Keratinocyte (primary cell): ENCODE measurements around the gene NOS1AP. TPM values are rescaled to one million over a fixed set of nuclear protein-coding genes. Genes with fewer than 3 reads are reported as not detected.

ENCODE experiments used
- DNase-seq: peaks from one replicate; pipeline ENCODE4 v3.0.0-alpha.2; 2011; ENCODE audit warnings: low read depth, missing footprints, low spot score
- FAIRE-seq: peaks from 2 replicates; lab custom pipeline; 2011; peaks lifted over from hg19 to GRCh38; lab: Jason Lieb, UNC
- H2AFZ ChIP-seq: 2 replicates; pipeline ENCODE4 v1.6.0; 2012; ENCODE audit warnings: low read length, control low read depth, inconsistent platforms; ENCODE audit not compliant: control insufficient read depth
- H3K27ac ChIP-seq: 2 replicates; pipeline ENCODE4 v1.5.1; 2011; ENCODE audit warnings: low read length; ENCODE audit not compliant: control insufficient read depth, insufficient read depth
- H3K27me3 ChIP-seq: 3 replicates; pipeline ENCODE4 v1.6.0; 2011; ENCODE audit warnings: low read length; ENCODE audit not compliant: control insufficient read depth, insufficient read depth; ENCODE audit errors: extremely low read depth
- H3K36me3 ChIP-seq, 2 experiments: 2 replicates in 1 of 2; 3 replicates in 1 of 2; pipeline ENCODE4 v1.5.1; 2011; ENCODE audit warnings: low read length in 2 of 2, mild to moderate bottlenecking in 1 of 2; ENCODE audit not compliant: control insufficient read depth in 2 of 2, insufficient read depth in 2 of 2; ENCODE audit errors: extremely low read depth in 1 of 2
- H3K4me1 ChIP-seq: 3 replicates; pipeline ENCODE4 v1.5.1; 2011; ENCODE audit warnings: low read length; ENCODE audit not compliant: control insufficient read depth, insufficient read depth; ENCODE audit errors: extremely low read depth
- H3K4me2 ChIP-seq: 3 replicates; pipeline ENCODE4 v1.6.0; 2011; ENCODE audit warnings: low read depth, low read length; ENCODE audit not compliant: control insufficient read depth, insufficient read depth; ENCODE audit errors: extremely low read depth
- H3K4me3 ChIP-seq, 3 experiments: fragments of 200-600 bp in 1 of 3; sonication (generic) in 1 of 3; 2 replicates in 2 of 3; 3 replicates in 1 of 3; pipeline ENCODE4 v1.5.1; 2011 to 2016; ENCODE audit warnings: low read length in 3 of 3, mild to moderate bottlenecking in 3 of 3, control low read depth in 2 of 3, inconsistent platforms in 1 of 3, low read depth in 1 of 3, mixed read lengths in 1 of 3, mixed run types in 1 of 3, moderate library complexity in 1 of 3; ENCODE audit not compliant: control insufficient read depth in 2 of 3, insufficient read depth in 2 of 3; ENCODE audit errors: extremely low read depth in 1 of 3
- H3K79me2 ChIP-seq: 2 replicates; pipeline ENCODE4 v1.6.0; 2012; ENCODE audit warnings: low read length; ENCODE audit not compliant: control insufficient read depth, insufficient read depth
- H3K9ac ChIP-seq: 3 replicates; pipeline ENCODE4 v1.6.0; 2011; ENCODE audit warnings: low read length; ENCODE audit not compliant: control insufficient read depth, insufficient read depth; ENCODE audit errors: extremely low read depth
- H3K9me1 ChIP-seq: 3 replicates; pipeline ENCODE4 v1.6.0; 2011; ENCODE audit warnings: low read length; ENCODE audit not compliant: control insufficient read depth, insufficient read depth; ENCODE audit errors: extremely low read depth
- H3K9me3 ChIP-seq: 2 replicates; pipeline ENCODE4 v1.5.1; 2012; ENCODE audit warnings: low read depth, low read length; ENCODE audit not compliant: control insufficient read depth
- H4K20me1 ChIP-seq: 3 replicates; pipeline ENCODE4 v1.6.0; 2011; ENCODE audit warnings: low read length; ENCODE audit not compliant: control insufficient read depth, insufficient read depth; ENCODE audit errors: extremely low read depth
- EZH2 ChIP-seq: IDR thresholded peaks from one replicate; pipeline ENCODE4 v1.6.1; 2012; ENCODE audit warnings: inconsistent platforms, mild to moderate bottlenecking, low read length, moderate library complexity
- dilution Hi-C: fragments of 300-500 bp; cut with MboI; formaldehyde crosslinking; loops from one replicate; pipeline ENCODE4 v1.7.0; 2020; ENCODE audit warnings: low sequenced_read_pairs; ENCODE audit not compliant: extremely low pct_ligation_motif_present
- polyA plus RNA-seq, 5 experiments: library from polyadenylated mRNA; depleted of rRNA in 3 of 5; stranded (reverse) in 3 of 5; stranded (forward) in 1 of 5; unstranded in 1 of 5; fragments of >200 nt; gene quantifications; 1 replicate in 1 of 5; 2 replicates in 3 of 5; 3 replicates in 1 of 5; pipeline versions ENCODE4 v1.2.1 to v1.2.3, GENCODE V29; 2011 to 2012; ENCODE audit warnings: missing spikeins in 2 of 5, low read depth in 1 of 5, low replicate concordance in 1 of 5
- TF ChIP-seq, protein P1 (sequence below), 3 experiments: IDR thresholded peaks in 1 of 3; conservative IDR thresholded peaks in 1 of 3; optimal IDR thresholded peaks in 1 of 3; 2 replicates in 2 of 3; 3 replicates in 1 of 3; pipeline versions ENCODE3 to v1.5.1; 2011; ENCODE audit warnings: low read length in 3 of 3, mild to moderate bottlenecking in 3 of 3, moderate library complexity in 2 of 3, control low read depth in 1 of 3, inconsistent platforms in 1 of 3; ENCODE audit not compliant: insufficient read depth in 2 of 3; ENCODE audit errors: extremely low read depth in 1 of 3

NOS1AP gene
- polyA plus RNA-seq, 1 donor (not counting 4 experiments of a cell fraction or from before 2014, with no cell fraction given) = not detected

DNA sequence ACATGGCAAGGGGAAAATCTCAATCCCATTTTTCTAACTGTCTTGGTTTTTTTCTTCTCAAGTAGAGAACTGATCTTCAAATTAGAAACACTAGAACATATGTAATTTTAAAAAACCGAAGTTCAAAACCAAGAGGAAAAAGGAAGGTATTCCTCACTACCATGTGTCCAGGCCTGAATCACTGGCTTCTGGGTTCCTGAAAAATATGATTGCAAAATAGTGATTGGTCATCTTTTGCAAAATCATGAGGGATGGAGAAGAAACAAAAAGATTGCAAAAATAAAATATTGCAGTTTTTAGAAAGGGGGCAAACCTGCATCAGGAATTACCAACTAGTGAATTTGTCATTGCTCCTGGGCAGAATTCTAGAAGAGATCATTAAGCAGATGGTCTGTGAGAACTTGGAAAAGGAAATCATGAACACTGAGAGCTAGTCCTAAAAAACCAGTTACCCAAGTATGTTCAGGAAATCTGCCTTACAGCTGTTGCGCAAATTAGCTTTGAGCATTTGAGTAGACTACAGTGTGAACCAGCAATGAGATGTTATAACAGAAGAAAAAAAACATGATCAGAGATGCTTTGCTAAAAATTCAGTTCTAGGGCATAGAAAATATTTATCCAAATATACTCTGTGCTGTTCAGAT is 257.8 kb downstream of the NOS1AP start:
- DNase-seq (no peak), FAIRE-seq (no peak)
- H3K27me3 ChIP-seq = no peaks in the 10 kb centered on the region
- no peak overlapping the region for H3K27ac ChIP-seq
- no peak for TF ChIP-seq EZH2
- TF ChIP-seq, protein P1, sequence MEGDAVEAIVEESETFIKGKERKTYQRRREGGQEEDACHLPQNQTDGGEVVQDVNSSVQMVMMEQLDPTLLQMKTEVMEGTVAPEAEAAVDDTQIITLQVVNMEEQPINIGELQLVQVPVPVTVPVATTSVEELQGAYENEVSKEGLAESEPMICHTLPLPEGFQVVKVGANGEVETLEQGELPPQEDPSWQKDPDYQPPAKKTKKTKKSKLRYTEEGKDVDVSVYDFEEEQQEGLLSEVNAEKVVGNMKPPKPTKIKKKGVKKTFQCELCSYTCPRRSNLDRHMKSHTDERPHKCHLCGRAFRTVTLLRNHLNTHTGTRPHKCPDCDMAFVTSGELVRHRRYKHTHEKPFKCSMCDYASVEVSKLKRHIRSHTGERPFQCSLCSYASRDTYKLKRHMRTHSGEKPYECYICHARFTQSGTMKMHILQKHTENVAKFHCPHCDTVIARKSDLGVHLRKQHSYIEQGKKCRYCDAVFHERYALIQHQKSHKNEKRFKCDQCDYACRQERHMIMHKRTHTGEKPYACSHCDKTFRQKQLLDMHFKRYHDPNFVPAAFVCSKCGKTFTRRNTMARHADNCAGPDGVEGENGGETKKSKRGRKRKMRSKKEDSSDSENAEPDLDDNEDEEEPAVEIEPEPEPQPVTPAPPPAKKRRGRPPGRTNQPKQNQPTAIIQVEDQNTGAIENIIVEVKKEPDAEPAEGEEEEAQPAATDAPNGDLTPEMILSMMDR (optimal IDR thresholded peaks at IDR 0.05 in 1 of 3, IDR thresholded peaks at IDR 0.05 in 1 of 3, conservative IDR thresholded peaks at IDR 0.05 in 1 of 3; ENCODE audit: extremely low read depth in 1 of 3, insufficient read depth in 2 of 3, low read length in 3 of 3) = no peak
- dilution Hi-C loops = no loop called here
- no peak overlapping the region for H3K4me3 ChIP-seq
- no peak overlapping the region for H3K4me2 ChIP-seq
- H3K79me2 ChIP-seq = no peaks in the 10 kb centered on the region
- H3K9me3 ChIP-seq = no peaks in the 10 kb centered on the region
- H2AFZ ChIP-seq = no peak overlapping the region
- H3K36me3 ChIP-seq = no peaks in the 10 kb centered on the region
- no peaks in the 10 kb centered on the region for H3K4me1 ChIP-seq
- no peaks in the 10 kb centered on the region for H3K9me1 ChIP-seq
- no peaks in the 10 kb centered on the region for H4K20me1 ChIP-seq
- H3K9ac ChIP-seq = no peak overlapping the region

DNA sequence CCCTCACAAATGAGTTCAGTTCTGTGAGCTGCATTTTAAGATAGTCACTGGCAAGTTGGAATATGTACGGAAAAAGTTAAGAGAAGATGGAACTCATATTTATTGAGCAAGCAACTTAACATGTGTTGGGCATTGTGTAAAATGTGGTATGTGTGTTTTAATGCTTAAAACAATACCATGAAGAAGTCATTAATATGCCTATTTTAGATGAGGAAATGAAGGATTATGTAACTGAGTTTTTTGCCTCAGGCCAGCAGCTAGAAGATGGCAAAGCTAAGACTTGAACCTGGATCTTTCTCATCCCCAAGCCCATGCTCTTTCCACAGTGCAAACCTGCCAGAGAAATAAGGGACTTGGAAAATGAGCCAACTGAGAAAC is 258.3 kb downstream of the NOS1AP start:
- no peaks in the 10 kb centered on the region for H3K27me3 ChIP-seq
- no peaks in the 10 kb centered on the region for H3K79me2 ChIP-seq
- FAIRE-seq (no peak), DNase-seq (no peak)
- no peak overlapping the region for H3K9ac ChIP-seq
- no peak for TF ChIP-seq EZH2
- TF ChIP-seq, protein P1 (optimal IDR thresholded peaks at IDR 0.05 in 1 of 3, IDR thresholded peaks at IDR 0.05 in 1 of 3, conservative IDR thresholded peaks at IDR 0.05 in 1 of 3; ENCODE audit: extremely low read depth in 1 of 3, insufficient read depth in 2 of 3, low read length in 3 of 3) = no peak
- H2AFZ ChIP-seq = no peak overlapping the region
- dilution Hi-C loops = no loop called here
- H3K27ac ChIP-seq = no peak overlapping the region
- H3K4me3 ChIP-seq = no peak overlapping the region
- no peaks in the 10 kb centered on the region for H4K20me1 ChIP-seq
- no peak overlapping the region for H3K4me2 ChIP-seq
- H3K36me3 ChIP-seq = no peaks in the 10 kb centered on the region
- no peaks in the 10 kb centered on the region for H3K9me1 ChIP-seq
- H3K9me3 ChIP-seq = no peaks in the 10 kb centered on the region
- H3K4me1 ChIP-seq = no peaks in the 10 kb centered on the region
